GM12801 (cell line): ENCODE measurements around the gene ICOSLG.

Experiments
- CTCF ChIP-seq: IDR thresholded peaks from one replicate; pipeline ENCODE4 v1.5.1; 2011; ENCODE audit warnings: control low read depth; ENCODE audit not compliant: insufficient read length; ENCODE audit errors: extremely low read depth

Gene ICOSLG

GRCh38 chr21:44253832-44254710 is 13.3 kb upstream of the ICOSLG start:
- TF ChIP-seq CTCF: no peak

- no peak for TF ChIP-seq CTCF
These were observed 41.3 kb downstream of the ICOSLG start for GRCh38 chr21:44199448-44199847.
